HG03439 (cell line): Measurements from ENCODE around the gene NDUFB2.
"Not testable (repeated sequence)": the region's sequence is repeated elsewhere in the genome, so short reads cannot be mapped to it uniquely, and the experiment has no call there.

ENCODE experiments used
- ATAC-seq: cut with Tn5 transposase; IDR thresholded peaks from one replicate; pipeline ENCODE4 v1.9.1; 2021; ENCODE audit warnings: mild to moderate bottlenecking, moderate library complexity; ENCODE audit not compliant: unreplicated experiment

NDUFB2 gene

DNA sequence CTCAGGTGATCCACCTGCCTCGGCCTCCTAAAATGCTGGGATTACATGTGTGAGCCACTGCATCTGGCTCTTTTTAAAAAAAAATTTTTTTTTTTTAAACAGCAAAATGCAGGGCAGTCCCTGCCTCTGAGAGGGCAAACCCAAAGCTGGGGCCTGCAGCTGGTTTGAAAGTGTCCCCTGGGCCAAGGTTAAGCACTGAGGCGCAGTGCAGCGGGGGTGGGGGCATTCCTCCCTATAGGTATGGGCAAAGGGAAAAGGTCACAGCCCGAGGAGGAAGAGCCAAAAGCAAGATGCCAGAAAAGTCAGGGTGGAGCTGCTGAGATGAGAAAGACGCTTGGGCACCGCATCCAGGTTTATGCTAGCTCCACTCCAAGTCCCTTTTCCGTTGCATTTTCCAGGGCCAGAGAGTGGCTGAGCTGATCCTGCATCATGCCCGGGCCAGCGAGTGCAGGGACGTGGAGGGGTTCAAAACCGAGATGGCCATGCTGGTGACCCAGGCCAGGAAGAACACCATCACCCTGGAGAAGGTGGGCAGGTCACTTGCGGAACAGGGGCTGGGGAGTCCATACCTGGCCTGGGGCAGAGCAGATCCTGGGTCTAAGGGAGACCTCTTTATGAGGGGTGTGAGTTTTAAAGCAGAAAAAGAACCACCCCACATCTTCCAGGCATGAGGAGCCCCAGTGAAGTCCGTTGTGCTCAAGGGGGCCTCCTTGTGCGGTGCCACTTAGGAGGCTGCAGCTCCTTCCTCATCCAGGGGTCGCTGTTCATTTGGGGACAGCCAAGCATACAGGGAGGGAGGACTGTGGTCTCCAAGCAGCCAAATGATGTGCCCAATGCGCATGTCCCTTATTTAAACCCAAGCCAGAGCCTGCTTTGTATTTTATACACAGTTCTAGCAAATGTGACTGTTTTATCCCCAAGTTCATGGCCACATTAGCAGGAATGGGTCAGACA is 7.0 kb upstream of the NDUFB2 start:
- ATAC-seq = no peak

- ATAC-seq = no peak
Measured at GRCh38 chr7:140691376-140692045, 5.0 kb upstream of the NDUFB2 start.

DNA sequence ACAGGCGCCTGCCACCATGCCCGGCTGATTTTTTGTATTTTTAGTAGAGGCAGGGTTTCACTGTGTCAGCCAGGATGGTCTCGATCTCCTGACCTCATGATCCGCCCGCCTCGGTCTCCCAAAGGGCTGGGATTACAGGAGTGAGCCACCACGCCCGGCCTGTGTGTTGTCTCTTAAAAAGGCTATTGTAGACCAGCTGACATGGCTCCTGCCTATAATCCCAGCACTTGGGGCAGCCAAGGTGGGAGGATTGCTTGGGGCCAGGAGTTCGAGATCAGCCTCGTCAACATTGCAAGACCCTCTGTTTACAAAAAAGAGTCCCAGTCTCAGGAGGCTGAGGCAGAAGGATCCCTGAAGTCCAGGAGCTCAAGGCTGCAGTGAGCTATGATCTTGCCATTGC is 2.7 kb upstream of the NDUFB2 start:
- not testable (repeated sequence) for ATAC-seq

GRCh38 chr7:140694592-140694991 is 1.9 kb upstream of the NDUFB2 start:
- ATAC-seq = no peak

DNA sequence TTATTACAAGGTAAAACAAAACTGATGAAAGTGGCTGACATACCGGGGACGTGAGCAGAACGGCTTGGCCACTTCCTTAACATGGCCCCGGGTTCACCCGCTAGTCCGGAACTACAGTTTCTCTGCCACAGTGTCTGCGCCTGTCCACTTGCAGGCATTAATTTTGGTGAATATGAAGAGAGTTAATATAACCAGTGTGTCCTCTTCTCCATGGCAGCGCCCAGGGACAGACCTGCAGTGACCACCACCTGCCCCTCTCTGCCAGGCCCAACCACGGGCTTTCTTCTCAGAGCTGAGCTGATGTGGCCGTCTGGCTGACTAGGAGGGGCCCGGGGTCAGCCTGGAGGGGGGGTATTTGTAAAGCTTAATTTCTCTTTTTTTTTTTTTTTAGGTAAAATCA is 1.1 kb upstream of the NDUFB2 start:
- ATAC-seq = no peak

DNA sequence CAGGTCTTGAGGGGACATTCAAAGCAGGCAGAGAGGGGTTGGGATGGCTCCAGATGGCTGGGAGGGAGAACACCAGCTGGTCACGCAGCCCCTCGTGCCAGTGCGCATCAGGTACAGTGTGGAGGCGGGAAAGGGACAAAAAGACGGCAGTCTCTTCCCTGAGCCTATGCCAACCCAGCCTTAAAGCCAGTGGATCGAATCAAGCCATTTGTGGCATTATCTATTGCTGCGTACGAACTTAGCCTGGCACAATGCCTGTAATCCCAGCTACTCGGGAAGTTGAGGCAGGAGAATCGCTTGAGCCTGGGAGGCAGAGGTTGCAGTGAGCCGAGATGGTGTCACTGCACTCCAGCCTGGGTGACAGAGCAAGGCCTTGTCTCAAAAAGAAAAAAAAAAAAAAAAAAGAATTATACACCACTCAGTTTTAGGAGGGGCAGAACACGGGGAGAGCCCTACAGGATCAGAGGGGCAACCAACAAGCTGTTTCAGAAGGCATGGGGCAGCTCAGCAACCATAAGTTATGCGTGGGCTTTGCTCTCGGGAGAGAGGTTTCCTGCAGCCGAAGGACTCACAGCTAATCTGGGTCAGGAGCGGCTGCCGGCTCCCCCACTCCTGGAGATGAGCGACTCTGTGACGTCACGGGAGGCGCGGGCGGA is 356 bp upstream of the NDUFB2 start:
- no peak for ATAC-seq

DNA sequence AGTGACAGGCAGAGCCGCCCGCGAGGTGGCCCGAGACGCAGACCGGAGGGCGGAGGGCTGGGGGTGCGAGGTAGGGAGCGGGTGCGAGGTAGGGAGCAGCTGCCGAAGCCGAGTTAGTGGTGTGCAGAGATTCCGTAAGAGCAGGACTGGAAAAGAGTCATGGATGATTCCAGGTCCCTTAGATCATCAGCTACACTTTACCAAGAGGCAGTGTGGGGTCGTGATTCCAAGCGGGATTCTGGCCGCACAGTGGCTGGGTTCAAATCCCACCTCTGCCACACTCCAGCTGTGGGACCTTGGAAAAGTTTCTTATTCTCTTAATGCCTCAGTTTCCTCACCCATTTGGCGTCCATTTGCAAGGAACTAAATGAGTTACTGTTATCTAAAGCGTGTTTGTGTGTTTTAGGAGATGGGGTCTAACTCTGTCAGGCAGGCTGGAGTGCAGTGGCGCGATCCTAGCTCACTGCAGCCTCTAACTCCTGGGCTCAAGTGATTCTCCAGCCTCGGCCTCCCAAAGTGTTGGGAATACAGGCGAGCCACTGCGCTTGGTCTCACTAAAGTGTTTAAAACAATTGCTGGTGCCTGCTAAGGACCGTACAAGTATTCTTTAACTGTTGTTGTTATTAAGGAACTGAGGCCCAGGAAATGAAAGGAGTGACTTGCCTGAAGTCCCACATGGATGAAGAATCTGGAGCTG is 1.1 kb downstream of the NDUFB2 start:
- no peak for ATAC-seq

- no peak for ATAC-seq
Measured at GRCh38 chr7:140698477-140698876, 2.0 kb downstream of the NDUFB2 start.

GRCh38 chr7:140702774-140703173 is 6.3 kb downstream of the NDUFB2 start:
- ATAC-seq = no peak

- no peak for ATAC-seq
Measured at GRCh38 chr7:140704205-140704604, 7.7 kb downstream of the NDUFB2 start.

DNA sequence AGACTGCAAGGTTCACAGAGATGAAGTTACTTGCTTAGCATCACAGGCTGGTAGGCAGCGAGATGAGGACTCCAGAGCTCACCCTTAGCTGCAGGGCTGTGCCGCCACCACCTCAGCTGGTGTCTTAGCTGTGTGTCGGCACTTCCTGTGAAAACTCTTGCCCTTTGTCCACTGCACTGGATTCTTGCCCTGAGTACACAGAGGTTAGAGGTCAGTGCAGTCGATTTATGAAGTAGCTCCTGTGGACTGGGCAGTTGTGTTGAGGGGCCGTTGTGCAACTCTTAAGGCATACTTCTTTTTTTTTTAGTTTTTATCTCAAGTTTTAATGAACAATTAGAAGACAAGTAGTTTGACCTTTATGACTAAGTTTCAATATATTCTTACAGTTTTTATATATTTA is 10.6 kb downstream of the NDUFB2 start:
- no peak for ATAC-seq

- not testable (repeated sequence) for ATAC-seq
Measured at GRCh38 chr7:140708764-140709163, 12.3 kb downstream of the NDUFB2 start.

DNA sequence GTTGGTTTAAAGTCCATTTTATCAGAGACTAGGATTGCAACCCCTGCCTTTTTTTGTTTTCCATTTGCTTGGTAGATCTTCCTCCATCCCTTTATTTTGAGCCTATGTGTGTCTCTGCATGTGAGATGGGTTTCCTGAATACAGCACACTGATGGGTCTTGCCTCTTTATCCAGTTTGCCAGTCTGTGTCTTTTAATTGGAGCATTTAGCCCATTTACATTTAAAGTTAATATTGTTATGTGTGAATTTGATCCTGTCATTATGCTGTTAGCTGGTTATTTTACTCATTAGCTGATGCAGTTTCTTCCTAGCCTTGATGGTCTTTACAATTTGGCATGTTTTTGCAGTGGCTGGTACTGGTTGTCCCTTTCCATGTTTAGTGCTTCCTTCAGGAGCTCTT is 15.9 kb downstream of the NDUFB2 start:
- not testable (repeated sequence) for ATAC-seq

- ATAC-seq = no peak
Measured at GRCh38 chr7:140714331-140715040, 18.0 kb downstream of the NDUFB2 start.

- ATAC-seq = no peak
Measured at GRCh38 chr7:140719721-140720120, 23.2 kb downstream of the NDUFB2 start.

DNA sequence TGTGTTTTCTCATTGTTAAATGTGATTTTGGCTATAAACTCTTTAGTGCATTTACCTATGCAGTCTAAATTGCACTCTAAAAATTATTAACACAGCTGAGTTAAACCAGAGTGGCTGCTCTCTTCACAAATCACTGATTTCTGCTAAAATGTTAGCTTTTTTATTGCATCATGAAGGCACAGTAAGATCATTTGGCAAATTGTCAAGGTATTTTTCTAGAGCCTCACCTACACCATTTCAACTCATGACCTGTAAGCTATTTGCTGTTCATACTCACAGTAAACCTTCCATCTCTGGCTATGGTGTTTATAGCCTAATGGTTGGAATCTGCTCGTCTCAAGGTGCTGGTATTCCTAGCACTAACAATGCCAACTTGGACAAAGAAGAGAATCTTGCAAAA is 25.7 kb downstream of the NDUFB2 start:
- ATAC-seq = no peak

- ATAC-seq = no peak
Measured at GRCh38 chr7:140723006-140723405, 26.5 kb downstream of the NDUFB2 start.

GRCh38 chr7:140723574-140723973 is 27.1 kb downstream of the NDUFB2 start:
- no peak for ATAC-seq

DNA sequence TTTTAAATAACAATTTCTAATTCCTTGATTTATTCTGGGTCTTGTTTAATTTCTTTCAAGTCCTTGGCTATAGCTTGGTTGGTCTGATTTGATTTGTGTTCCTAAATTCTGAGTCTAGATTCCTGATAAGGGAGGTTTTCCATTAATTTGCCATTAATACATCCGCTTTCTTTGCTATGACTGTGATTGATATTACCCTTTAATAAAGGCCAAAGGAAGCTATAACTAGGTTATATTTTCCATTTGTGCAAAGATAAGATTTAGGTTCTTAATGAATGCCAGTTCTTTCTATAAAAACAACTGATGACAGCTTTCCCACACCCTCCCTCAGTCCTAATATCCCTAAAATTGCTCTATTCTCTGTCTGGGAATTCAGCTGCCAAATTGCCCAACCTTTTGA is 28.2 kb downstream of the NDUFB2 start:
- ATAC-seq = no peak

DNA sequence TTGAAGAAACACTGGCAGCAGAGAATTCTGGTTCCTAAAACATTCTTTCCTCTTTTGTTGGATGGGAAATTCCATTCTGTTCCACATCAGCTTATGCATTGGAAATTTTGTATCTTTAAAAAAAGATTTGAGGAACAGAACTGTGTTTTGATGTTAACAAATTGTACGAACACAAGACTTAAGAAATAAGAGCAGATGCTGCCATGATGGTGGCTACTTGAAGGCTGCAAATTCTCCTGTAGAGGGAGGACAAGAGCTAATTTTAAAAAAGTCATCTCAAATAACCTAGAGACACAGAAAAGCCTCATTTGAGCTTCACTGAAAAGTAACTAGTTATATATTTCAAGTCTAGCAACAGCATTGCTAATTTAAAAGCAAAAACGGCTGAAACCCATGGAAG is 29.8 kb downstream of the NDUFB2 start:
- ATAC-seq = no peak
